Ishikawa (cell line): Measurements from ENCODE around the gene SCN7A.

ENCODE experiments used
- CEBPB ChIP-seq: IDR thresholded peaks from 2 replicates; pipeline ENCODE4 v1.6.1; 2012
- CREB1 ChIP-seq: IDR thresholded peaks from 2 replicates; pipeline ENCODE4 v1.6.1; 2012; ENCODE audit warnings: low read depth
- EGR1 ChIP-seq: IDR thresholded peaks from 2 replicates; pipeline ENCODE4 v1.6.1; 2012
- EP300 ChIP-seq: IDR thresholded peaks from 2 replicates; pipeline ENCODE4 v1.6.1; 2012; ENCODE audit warnings: borderline replicate concordance
- FOXM1 ChIP-seq: IDR thresholded peaks from 2 replicates; pipeline ENCODE4 v1.6.1; 2012; ENCODE audit warnings: low read depth, borderline replicate concordance
- NFIC ChIP-seq: IDR thresholded peaks from 2 replicates; pipeline ENCODE4 v1.6.1; 2012
- RAD21 ChIP-seq: IDR thresholded peaks from 2 replicates; pipeline ENCODE4 v1.6.1; 2012; ENCODE audit warnings: low read depth
- TAF1 ChIP-seq: IDR thresholded peaks from 2 replicates; pipeline ENCODE4 v1.6.1; 2012; ENCODE audit warnings: low read depth, mild to moderate bottlenecking
- TCF12 ChIP-seq: IDR thresholded peaks from 2 replicates; pipeline ENCODE4 v1.6.1; 2012; ENCODE audit warnings: low read depth
- TEAD4 ChIP-seq: IDR thresholded peaks from 2 replicates; pipeline ENCODE4 v1.6.1; 2012
- YY1 ChIP-seq: IDR thresholded peaks from 2 replicates; pipeline ENCODE4 v1.6.1; 2012; ENCODE audit warnings: low read depth
- ZBTB7A ChIP-seq: IDR thresholded peaks from 2 replicates; pipeline ENCODE4 v1.6.1; 2012; ENCODE audit warnings: low read depth
- TF ChIP-seq, protein P1 (sequence below): IDR thresholded peaks from 2 replicates; pipeline ENCODE4 v1.6.1; 2012
- TF ChIP-seq, protein P2 (sequence below): IDR thresholded peaks from 2 replicates; pipeline ENCODE4 v1.6.1; 2012; ENCODE audit warnings: low read depth, mild to moderate bottlenecking
- TF ChIP-seq, protein P3 (sequence below): IDR thresholded peaks from 2 replicates; pipeline ENCODE4 v1.6.1; 2012

The SCN7A gene

DNA sequence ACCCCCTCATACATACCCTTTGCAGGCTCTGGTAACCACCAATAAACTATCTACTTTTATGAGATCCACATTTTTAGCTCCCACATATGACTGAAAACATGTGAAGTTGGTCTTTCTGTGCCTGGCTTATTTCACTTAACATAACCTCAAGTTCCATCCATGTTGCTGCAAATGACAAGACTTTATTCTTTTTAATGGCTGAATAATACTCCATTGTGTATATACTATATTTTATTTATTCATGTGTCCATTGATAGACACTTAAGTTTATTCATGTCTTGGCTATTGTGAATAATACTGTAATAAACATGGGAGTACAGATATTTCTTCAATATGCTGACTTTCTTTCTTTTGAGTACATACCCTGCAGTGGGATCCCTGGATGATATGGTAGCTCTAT, 45.9 kb downstream of the SCN7A start:
- TF ChIP-seq TEAD4 (no peak), FOXM1 (no peak), TCF12 (no peak), NFIC (no peak), CEBPB (no peak), YY1 (no peak), TAF1 (no peak), EGR1 (no peak), CREB1 (no peak), EP300 (no peak), ZBTB7A (no peak), RAD21 (no peak)
- TF ChIP-seq, protein P1, sequence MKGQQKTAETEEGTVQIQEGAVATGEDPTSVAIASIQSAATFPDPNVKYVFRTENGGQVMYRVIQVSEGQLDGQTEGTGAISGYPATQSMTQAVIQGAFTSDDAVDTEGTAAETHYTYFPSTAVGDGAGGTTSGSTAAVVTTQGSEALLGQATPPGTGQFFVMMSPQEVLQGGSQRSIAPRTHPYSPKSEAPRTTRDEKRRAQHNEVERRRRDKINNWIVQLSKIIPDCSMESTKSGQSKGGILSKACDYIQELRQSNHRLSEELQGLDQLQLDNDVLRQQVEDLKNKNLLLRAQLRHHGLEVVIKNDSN: no peak
- TF ChIP-seq, protein P2, sequence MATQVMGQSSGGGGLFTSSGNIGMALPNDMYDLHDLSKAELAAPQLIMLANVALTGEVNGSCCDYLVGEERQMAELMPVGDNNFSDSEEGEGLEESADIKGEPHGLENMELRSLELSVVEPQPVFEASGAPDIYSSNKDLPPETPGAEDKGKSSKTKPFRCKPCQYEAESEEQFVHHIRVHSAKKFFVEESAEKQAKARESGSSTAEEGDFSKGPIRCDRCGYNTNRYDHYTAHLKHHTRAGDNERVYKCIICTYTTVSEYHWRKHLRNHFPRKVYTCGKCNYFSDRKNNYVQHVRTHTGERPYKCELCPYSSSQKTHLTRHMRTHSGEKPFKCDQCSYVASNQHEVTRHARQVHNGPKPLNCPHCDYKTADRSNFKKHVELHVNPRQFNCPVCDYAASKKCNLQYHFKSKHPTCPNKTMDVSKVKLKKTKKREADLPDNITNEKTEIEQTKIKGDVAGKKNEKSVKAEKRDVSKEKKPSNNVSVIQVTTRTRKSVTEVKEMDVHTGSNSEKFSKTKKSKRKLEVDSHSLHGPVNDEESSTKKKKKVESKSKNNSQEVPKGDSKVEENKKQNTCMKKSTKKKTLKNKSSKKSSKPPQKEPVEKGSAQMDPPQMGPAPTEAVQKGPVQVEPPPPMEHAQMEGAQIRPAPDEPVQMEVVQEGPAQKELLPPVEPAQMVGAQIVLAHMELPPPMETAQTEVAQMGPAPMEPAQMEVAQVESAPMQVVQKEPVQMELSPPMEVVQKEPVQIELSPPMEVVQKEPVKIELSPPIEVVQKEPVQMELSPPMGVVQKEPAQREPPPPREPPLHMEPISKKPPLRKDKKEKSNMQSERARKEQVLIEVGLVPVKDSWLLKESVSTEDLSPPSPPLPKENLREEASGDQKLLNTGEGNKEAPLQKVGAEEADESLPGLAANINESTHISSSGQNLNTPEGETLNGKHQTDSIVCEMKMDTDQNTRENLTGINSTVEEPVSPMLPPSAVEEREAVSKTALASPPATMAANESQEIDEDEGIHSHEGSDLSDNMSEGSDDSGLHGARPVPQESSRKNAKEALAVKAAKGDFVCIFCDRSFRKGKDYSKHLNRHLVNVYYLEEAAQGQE: no peak
- TF ChIP-seq, protein P3, sequence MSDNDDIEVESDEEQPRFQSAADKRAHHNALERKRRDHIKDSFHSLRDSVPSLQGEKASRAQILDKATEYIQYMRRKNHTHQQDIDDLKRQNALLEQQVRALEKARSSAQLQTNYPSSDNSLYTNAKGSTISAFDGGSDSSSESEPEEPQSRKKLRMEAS: no peak

DNA sequence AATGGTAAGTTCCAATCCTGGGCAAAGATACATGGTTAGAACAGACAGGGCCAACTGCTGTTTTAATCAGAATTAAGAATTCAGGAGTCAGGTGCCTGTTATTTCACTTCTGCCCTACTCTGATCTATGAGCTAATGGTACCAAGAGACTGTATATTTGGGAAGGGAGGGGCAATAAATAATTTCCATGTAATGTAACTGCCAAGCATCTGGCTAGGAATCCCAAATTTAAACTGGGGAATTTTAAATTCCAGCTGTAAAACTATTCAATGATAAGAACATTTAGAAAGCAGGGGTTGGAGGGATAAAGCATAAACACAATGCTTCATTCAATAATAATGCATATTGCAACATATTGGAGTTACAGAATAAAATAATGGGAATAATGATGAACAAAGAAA, 49.7 kb downstream of the SCN7A start:
- TF ChIP-seq CEBPB: no peak
- TF ChIP-seq FOXM1: no peak
- TF ChIP-seq TCF12: no peak
- TF ChIP-seq, protein P3: no peak
- no peak for TF ChIP-seq ZBTB7A
- TF ChIP-seq CREB1: no peak
- TF ChIP-seq, protein P1: no peak
- TF ChIP-seq, protein P2: no peak
- no peak for TF ChIP-seq EGR1
- TF ChIP-seq TAF1: no peak
- TF ChIP-seq YY1: no peak
- TF ChIP-seq RAD21: no peak
- TF ChIP-seq EP300: no peak
- TF ChIP-seq TEAD4: no peak
- no peak for TF ChIP-seq NFIC

DNA sequence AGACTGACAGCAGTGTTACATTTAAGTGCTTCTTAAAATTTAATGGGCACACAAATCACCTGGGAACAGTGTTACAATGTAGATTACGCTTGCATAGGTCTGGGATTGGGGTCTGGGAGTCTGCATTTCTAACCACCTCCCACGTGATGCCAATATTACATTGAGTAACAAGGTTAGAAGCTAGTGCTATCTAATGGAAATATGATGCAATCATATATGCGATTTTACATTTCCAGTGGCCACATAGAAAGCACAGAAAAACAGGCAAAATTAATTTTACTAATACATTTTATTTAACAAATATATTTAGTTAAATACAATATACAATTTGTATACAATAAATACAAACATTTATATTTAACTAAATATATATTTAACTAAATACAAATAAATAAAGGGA, 53.7 kb downstream of the SCN7A start:
- no peak for TF ChIP-seq RAD21
- TF ChIP-seq TEAD4: no peak
- TF ChIP-seq YY1: no peak
- TF ChIP-seq TAF1: no peak
- no peak for TF ChIP-seq FOXM1
- TF ChIP-seq NFIC: no peak
- TF ChIP-seq, protein P1: no peak
- TF ChIP-seq CEBPB: no peak
- TF ChIP-seq ZBTB7A: no peak
- TF ChIP-seq EP300: no peak

DNA sequence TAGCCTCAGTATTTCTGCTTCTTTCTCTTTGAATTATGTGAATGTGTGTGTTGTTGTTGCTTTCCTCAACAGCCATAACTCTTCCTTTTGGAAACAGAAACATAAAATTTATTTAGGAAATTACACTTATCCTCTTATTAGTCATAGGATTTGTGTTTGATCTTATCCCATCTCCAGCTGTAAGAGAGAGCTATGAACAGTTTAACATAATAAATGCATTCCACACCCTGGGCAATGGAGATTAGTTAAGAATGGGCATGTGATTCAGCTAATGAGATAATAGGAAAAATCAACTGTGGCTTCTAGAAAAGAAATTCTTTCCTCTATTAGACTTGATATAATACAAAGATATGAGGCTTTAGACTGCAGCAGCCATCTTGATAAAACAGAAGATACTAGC, 55.0 kb downstream of the SCN7A start:
- TF ChIP-seq, protein P3: no peak
- TF ChIP-seq NFIC (no peak), ZBTB7A (no peak), TEAD4 (no peak), RAD21 (no peak), CEBPB (no peak), EGR1 (no peak), FOXM1 (no peak), CREB1 (no peak), EP300 (no peak), TAF1 (no peak), YY1 (no peak), TCF12 (no peak)
- TF ChIP-seq, protein P2: no peak
- TF ChIP-seq, protein P1: no peak
